Renal cortical epithelial cell (primary cell): ENCODE results near the gene NKTR. TPM values are rescaled to one million over a fixed set of nuclear protein-coding genes. Genes with fewer than 3 reads are reported as not detected.

Experiments
- DNase-seq: peaks from one replicate; pipeline ENCODE4 v3.0.0-alpha.2; 2011; ENCODE audit warnings: low read depth
- total RNA-seq: library from RNA; depleted of rRNA; stranded (reverse); fragments of >200 nt; gene quantifications from 2 replicates; pipeline ENCODE4 v1.2.3, GENCODE V29; 2014

NKTR gene
- total RNA-seq, 1 donor from 2014 or later = 68.4 TPM

GRCh38 chr3:42662037-42662812 lies 61.7 kb downstream of the NKTR start:
- no peak for DNase-seq

DNA sequence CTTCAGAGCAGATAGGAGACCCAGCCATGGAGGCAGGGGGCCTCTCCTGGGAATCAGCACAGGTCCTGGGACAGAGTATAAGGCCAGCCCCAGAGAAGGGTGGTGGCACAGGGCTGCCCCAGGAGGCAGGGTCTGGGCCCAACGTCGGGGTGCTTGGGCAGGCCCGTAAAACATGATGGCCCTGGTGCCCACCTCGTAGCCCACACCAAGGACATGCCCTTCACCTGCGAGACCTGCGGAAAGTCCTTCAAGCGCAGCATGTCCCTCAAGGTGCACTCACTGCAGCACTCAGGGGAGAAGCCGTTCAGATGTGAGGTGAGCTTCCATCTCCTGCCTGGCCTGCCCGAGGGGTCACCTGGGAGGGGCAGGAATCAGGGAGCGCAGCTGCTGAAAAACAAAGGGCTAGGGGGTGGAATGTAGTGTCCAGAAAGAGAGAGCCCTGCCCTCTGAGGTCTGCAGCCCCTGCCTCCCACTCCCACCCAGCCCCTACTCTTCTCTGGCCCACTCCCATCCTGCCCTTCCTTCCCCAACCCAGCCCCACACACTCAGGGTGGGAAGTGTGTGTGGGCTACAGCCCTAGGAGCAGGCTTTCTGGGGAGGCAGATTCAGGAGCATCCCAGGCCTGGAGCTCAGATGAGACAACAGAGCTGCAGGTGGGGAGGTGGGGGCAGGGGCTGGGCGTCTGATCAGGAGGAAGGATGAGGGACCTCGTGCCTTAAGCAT lies 62.5 kb downstream of the NKTR start:
- DNase-seq = no peak

DNA sequence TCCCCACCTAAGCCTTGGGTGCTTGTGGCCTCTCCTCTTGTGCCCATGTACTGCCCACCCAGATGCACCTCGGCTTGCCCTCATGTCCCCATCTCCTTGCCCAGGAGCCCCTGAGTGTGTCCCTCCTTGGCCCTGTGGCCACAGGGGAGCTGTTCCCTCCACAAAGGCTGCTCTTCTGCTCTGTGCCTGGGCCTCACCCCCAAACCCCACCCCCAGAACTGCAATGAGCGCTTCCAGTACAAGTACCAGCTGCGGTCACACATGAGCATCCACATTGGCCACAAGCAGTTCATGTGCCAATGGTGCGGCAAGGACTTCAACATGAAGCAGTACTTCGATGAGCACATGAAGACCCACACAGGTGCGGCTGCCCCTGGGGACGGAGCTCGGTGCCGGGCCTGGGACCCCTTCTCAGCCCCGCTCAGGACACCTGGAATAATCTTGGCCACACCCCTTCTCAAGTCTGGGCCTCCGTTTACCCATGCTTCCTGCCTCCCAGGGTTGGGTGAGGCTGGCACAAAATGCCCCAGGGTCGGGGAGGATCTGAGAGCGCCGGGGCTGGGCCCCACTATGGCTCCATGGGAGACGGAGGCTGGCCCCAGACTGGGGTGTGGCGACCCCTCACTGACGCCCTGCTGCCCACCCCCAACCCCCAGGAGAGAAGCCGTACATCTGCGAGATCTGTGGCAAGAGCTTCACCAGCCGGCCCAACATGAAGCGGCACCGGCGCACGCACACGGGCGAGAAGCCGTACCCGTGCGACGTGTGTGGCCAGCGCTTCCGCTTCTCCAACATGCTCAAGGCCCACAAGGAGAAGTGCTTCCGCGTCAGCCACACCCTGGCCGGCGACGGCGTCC lies 63.3 kb downstream of the NKTR start:
- no peak for DNase-seq

DNA sequence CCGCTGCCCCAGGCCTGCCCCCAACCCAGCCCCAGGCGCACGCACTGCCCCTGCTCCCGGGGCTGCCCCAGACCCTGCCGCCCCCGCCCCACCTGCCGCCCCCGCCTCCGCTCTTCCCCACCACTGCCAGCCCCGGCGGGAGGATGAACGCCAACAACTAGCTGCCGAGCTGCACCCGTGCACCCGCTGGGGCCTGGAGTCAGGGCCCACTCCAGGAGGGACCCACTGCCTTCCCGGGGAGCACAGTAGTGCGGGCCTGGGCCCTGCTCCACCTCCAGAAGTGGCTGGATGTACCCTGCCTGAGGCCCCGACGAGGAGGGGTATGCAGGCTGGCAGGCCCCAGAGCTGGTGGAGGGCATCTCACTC lies 63.9 kb downstream of the NKTR start:
- no peak for DNase-seq

DNA sequence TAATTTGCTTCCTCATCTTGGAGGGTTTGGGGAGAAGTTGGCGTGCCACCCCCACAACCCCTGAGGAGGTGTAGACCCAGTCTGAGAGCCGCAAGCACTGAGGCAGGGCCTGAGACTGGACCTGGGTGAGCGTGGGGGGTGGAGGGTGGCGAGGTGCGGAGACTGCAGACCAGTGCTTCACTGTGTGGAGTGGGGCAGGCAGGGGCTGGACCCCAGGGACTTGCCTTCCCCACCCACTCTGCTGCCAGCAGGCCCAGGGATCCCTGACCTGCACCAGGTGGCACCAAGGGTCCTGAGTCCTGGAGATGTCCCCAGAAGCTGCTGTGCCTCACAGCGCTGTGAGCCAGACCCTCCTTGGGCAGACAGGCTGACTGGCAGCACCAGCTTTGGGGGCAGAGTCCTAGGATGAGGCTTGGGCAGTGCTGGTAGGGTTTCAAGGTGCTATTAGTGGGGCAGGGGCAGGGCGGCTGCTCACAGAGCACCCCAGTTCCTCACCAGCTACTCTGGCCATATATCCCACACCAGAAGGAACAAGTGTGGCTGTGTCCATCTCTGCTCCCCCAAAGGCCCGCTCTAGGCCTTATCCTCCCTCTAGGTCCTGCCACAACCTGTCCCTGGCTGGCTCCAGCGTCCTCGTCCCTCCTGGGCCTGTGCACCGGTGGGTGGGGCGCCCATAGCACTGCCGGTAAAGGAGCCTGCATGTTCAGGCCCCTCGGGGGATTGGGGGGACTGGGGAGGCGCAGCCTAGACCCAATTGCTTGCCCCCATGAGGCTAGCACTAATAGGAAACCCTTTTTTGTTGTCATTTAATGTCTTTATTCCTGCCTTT lies 64.8 kb downstream of the NKTR start:
- no peak for DNase-seq

- no peak for DNase-seq
Measured at GRCh38 chr3:42666022-42666421, 65.5 kb downstream of the NKTR start.

- DNase-seq = no peak
Measured at GRCh38 chr3:42666577-42666998, 66.1 kb downstream of the NKTR start.

- DNase-seq = no peak
Measured at GRCh38 chr3:42667096-42667522, 66.6 kb downstream of the NKTR start.

DNA sequence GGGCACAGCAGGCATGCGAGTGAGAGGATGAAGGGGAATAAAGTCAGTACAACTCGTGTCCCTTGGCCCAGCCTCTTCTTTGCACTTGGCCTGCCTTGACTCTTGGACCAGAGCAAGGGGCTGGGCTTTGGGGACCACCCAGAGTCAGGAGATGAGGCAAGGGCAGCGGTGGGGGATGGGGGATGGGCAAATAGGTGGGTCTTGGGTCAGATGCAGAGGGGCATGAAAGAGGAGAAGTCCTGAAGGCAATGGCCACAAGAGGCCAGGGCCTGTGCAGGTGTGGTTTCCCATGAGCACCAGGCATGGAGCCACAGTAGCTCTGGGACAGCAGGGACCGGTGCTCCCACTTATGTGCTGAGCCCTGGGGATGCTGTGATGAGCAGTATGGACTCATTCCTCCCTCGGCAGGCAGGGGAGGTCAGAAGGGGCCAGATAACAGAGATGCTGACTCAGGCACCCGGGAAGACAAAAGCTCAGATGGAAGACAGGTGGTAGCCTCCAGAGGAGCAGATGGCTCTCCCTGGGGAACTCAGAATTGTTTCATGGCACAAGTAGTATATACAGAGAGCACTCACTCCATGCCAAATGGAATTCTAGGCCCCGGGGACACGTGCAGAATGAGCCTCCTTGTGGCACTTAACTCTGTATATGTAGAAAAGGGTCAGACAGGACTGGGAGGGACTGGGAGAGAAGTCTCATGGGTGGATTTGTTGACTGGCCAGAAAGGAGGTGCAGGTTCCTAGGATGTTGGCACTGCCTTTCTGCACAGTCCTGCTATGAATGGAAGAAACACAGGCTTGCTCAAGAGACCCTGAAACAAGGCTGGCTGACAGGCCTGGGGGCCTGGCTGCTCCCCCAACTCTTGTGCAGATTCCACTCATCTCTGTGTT lies 67.3 kb downstream of the NKTR start:
- no peak for DNase-seq

GRCh38 chr3:42668413-42668760 lies 67.9 kb downstream of the NKTR start:
- no peak for DNase-seq

- DNase-seq = no peak
Measured at GRCh38 chr3:42668793-42669217, 68.3 kb downstream of the NKTR start.

GRCh38 chr3:42670051-42670576 lies 69.6 kb downstream of the NKTR start:
- no peak for DNase-seq

DNA sequence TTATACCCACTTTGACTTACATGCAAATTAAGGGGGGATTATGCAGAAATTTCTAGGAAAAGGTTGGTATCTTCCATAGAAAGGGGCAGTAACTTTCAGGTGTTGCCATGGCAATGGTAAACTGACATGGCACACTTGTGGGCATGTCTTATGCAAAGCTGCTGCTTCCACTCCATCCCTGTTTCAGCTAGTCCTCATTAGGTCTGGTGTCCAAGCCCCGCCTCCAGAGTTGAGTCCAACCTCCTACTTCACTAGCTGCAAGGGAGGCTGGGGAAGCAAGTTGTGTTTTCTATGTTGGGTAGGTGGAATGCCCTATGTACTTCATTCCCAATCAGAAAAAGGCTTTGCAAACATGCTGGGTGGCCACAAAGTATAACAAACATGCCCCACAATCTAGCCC lies 70.2 kb downstream of the NKTR start:
- no peak for DNase-seq

DNA sequence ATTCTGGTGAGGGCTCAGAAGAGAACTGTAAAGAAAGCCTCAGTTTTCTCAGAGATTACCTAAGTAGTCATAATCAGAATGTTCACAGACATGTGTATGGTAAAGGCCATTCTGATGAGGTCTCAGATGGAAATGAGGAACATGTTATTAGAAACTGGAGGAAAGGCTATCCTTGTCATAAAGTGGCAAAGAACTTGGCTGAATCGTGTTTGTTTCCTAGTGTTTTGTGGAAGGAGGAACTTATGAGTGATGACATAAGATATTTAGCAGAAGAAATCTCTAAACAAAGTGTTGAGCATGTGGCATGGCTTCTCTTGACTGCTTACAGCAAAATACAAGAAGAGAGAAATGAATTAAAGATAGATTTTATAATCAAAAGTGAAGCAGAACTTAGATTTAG lies 72.0 kb downstream of the NKTR start:
- no peak for DNase-seq

DNA sequence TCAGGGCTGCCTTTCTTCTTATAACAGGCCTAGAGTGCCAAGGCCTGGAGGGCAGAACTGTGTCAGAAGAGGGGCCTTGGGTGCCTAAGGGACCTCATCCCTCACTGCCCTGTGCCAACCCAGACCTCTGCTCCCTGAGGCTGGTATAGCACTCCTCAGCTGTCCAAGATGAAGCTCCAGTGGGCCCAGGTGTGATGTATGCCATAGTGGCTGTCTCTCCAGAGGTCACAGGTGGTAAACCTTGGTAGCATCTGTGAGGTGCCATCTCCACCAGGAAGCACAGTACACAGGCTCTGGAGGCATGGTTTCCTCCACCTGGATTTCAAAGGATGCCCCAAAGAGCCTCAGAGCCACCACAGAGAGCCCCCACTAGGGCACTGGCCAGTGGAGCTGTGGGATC lies 72.6 kb downstream of the NKTR start:
- no peak for DNase-seq

GRCh38 chr3:42674146-42674545 lies 73.7 kb downstream of the NKTR start:
- no peak for DNase-seq

DNA sequence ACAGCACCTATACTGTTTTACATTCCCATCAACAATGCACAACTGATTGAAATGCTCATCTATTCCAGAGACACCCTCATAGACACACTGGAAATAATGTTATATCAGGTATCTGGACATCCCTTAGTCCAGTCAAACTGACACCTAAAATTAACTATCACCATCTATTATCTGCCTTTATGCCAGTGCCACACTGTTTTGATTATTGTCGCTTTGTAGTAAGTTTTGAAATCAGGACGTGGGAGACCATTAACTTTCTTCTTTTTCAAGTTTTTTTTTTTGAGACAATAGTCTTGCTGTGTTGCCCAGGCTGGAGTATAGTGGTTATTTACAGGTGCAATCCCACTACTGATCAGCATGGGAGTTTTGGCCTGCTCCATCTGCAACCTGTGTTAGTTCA lies 75.4 kb downstream of the NKTR start:
- no peak for DNase-seq

GRCh38 chr3:42678447-42678846 lies 78.0 kb downstream of the NKTR start:
- DNase-seq = no peak

GRCh38 chr3:42680271-42680670 lies 79.8 kb downstream of the NKTR start:
- peak; percentile 16 for DNase-seq

DNA sequence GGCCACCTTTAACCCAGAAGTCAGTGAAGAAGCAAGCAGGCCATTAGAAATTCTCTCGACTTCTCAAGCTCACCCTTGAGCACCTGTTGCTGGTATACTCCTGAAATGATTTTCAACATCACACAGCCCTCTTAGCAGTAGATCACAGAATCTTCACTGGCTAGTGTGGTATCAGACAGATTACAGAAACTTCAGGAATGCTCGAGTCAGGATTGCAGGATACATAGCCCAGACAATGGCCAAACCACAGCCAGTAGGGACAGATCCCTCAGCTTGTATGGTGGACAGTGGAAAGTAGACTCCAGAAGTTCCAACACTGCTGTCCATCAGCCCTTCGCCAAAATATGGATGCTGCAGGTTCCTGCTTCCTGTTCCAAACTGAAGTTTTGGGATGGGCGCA lies 80.3 kb downstream of the NKTR start:
- DNase-seq = peak; percentile 15
